H9 (cell line): Measurements from ENCODE around the gene MARF1. TPM values are rescaled to one million over a fixed set of nuclear protein-coding genes. Genes with fewer than 3 reads are reported as not detected.

Experiments used
- DNase-seq: peaks from one replicate; pipeline ENCODE4 v3.0.0-alpha.2; 2017
- H2AFZ ChIP-seq: one replicate; pipeline ENCODE4 v1.6.1; 2013; ENCODE audit warnings: mild to moderate bottlenecking, low read length, control low read depth, moderate library complexity
- H2AK5ac ChIP-seq: 2 replicates; pipeline ENCODE4 v1.6.1; 2013; ENCODE audit warnings: low read length, control low read depth, mixed read lengths; ENCODE audit not compliant: insufficient read length
- H2BK120ac ChIP-seq: one replicate; pipeline ENCODE4 v1.6.1; 2013; ENCODE audit warnings: low read depth, mild to moderate bottlenecking, low read length, control low read depth, inconsistent platforms; ENCODE audit not compliant: poor library complexity, severe bottlenecking
- H2BK12ac ChIP-seq: 2 replicates; pipeline ENCODE4 v1.6.1; 2013; ENCODE audit warnings: low read length, control low read depth, mixed read lengths, low read depth; ENCODE audit not compliant: insufficient read length
- H2BK15ac ChIP-seq: 2 replicates; pipeline ENCODE4 v1.6.1; 2013; ENCODE audit warnings: low read depth, low read length, control low read depth
- H2BK20ac ChIP-seq: one replicate; pipeline ENCODE4 v1.6.1; 2013; ENCODE audit warnings: low read depth, mild to moderate bottlenecking, low read length, control low read depth, inconsistent platforms; ENCODE audit not compliant: poor library complexity, severe bottlenecking
- H2BK5ac ChIP-seq: 2 replicates; pipeline ENCODE4 v1.6.1; 2013; ENCODE audit warnings: low read length, control low read depth, mixed read lengths; ENCODE audit not compliant: insufficient read length
- H3K14ac ChIP-seq: 2 replicates; pipeline ENCODE4 v1.6.1; 2013; ENCODE audit warnings: low read length, control low read depth; ENCODE audit not compliant: insufficient read depth
- H3K18ac ChIP-seq: 2 replicates; pipeline ENCODE4 v1.6.1; 2013; ENCODE audit warnings: low read depth, mild to moderate bottlenecking, mixed read lengths, low read length, control low read depth; ENCODE audit not compliant: insufficient read length
- H3K23ac ChIP-seq: 2 replicates; pipeline ENCODE4 v1.6.1; 2013; ENCODE audit warnings: low read length, control low read depth, mixed read lengths, low read depth; ENCODE audit not compliant: insufficient read length
- H3K23me2 ChIP-seq: 2 replicates; pipeline ENCODE4 v1.6.1; 2013; ENCODE audit warnings: low read depth, mild to moderate bottlenecking, mixed read lengths, low read length, control low read depth; ENCODE audit not compliant: insufficient read length, poor library complexity, severe bottlenecking
- H3K27ac ChIP-seq: 2 replicates; pipeline ENCODE4 v1.5.1; 2013; ENCODE audit warnings: low read length, control low read depth, mixed read lengths, low read depth; ENCODE audit not compliant: insufficient read length
- H3K27me3 ChIP-seq: 2 replicates; pipeline ENCODE4 v1.6.1; 2013; ENCODE audit warnings: low read length, control low read depth, inconsistent platforms; ENCODE audit not compliant: insufficient read depth
- H3K4ac ChIP-seq: 2 replicates; pipeline ENCODE4 v1.6.1; 2013; ENCODE audit warnings: low read depth, mild to moderate bottlenecking, control low read depth, inconsistent platforms, low read length, moderate library complexity
- H3K4me1 ChIP-seq: 2 replicates; pipeline ENCODE4 v1.6.1; 2013; ENCODE audit warnings: low read length, control low read depth, inconsistent platforms; ENCODE audit not compliant: insufficient read depth
- H3K4me2 ChIP-seq: 2 replicates; pipeline ENCODE4 v1.6.1; 2013; ENCODE audit warnings: low read length, control low read depth, mixed read lengths; ENCODE audit not compliant: insufficient read length, insufficient read depth
- H3K56ac ChIP-seq: 2 replicates; pipeline ENCODE4 v1.6.1; 2013; ENCODE audit warnings: low read depth, mild to moderate bottlenecking, mixed read lengths, low read length, control low read depth; ENCODE audit not compliant: insufficient read length
- H3K79me1 ChIP-seq: 2 replicates; pipeline ENCODE4 v1.6.1; 2013; ENCODE audit warnings: low read depth, mild to moderate bottlenecking, moderate library complexity, low read length, control low read depth, inconsistent platforms; ENCODE audit not compliant: insufficient read depth, poor library complexity, severe bottlenecking
- H3K79me2 ChIP-seq: 2 replicates; pipeline ENCODE4 v1.6.1; 2013; ENCODE audit warnings: low read length, control low read depth, inconsistent platforms; ENCODE audit not compliant: insufficient read depth
- H3K9ac ChIP-seq: 2 replicates; pipeline ENCODE4 v1.6.1; 2013; ENCODE audit warnings: low read length, control low read depth, mixed read lengths; ENCODE audit not compliant: insufficient read length; ENCODE audit errors: extremely low read depth
- H3K9me3 ChIP-seq: one replicate; pipeline ENCODE4 v1.6.1; 2013; ENCODE audit warnings: low read depth, low read length, inconsistent platforms; ENCODE audit not compliant: control insufficient read depth
- H3T11ph ChIP-seq: one replicate; pipeline ENCODE4 v1.6.1; 2013; ENCODE audit warnings: mild to moderate bottlenecking, low read length, control low read depth, inconsistent platforms
- H4K20me1 ChIP-seq: one replicate; pipeline ENCODE4 v1.6.1; 2013; ENCODE audit not compliant: control insufficient read depth, insufficient read length, insufficient read depth
- H4K5ac ChIP-seq: 2 replicates; pipeline ENCODE4 v1.6.1; 2013; ENCODE audit warnings: low read depth, mild to moderate bottlenecking, mixed read lengths, low read length, control low read depth; ENCODE audit not compliant: insufficient read length
- H4K8ac ChIP-seq: replicated peaks from 2 replicates; pipeline ENCODE4 v1.6.1; 2013; ENCODE audit warnings: low read length, control low read depth, mixed read lengths, low read depth; ENCODE audit not compliant: insufficient read length
- H4K91ac ChIP-seq: 2 replicates; pipeline ENCODE4 v1.6.1; 2013; ENCODE audit warnings: low read depth, mild to moderate bottlenecking, moderate library complexity, mixed read lengths, low read length, control low read depth; ENCODE audit not compliant: insufficient read length
- H3K27ac Mint-ChIP-seq, 3 experiments: 2 replicates in 2 of 3; 3 replicates in 1 of 3; pipeline ENCODE4 v1.8.0; 2020 to 2021; ENCODE audit warnings: mixed read lengths in 3 of 3, mild to moderate bottlenecking in 1 of 3, moderate library complexity in 1 of 3
- H3K27me3 Mint-ChIP-seq: 2 replicates; pipeline ENCODE4 v1.8.0; 2021; ENCODE audit warnings: low read depth, mild to moderate bottlenecking, moderate library complexity, mixed read lengths
- H3K36me3 Mint-ChIP-seq, 3 experiments: 2 replicates in 2 of 3; 3 replicates in 1 of 3; pipeline ENCODE4 v1.8.0; 2020 to 2021; ENCODE audit warnings: low read depth in 3 of 3, mixed read lengths in 3 of 3; ENCODE audit not compliant: insufficient read depth in 1 of 3
- H3K4me1 Mint-ChIP-seq, 2 experiments: 2 replicates each; pipeline ENCODE4 v1.8.0; 2020; ENCODE audit warnings: mixed read lengths in 2 of 2
- H3K4me3 Mint-ChIP-seq, 2 experiments: 2 replicates in 1 of 2; 3 replicates in 1 of 2; pipeline ENCODE4 v1.8.0; 2020 to 2021; ENCODE audit warnings: mild to moderate bottlenecking in 2 of 2, mixed read lengths in 2 of 2, moderate library complexity in 1 of 2
- H3K9me3 Mint-ChIP-seq, 2 experiments: 2 replicates in 1 of 2; 3 replicates in 1 of 2; pipeline ENCODE4 v1.8.0; 2020; ENCODE audit warnings: mild to moderate bottlenecking in 2 of 2, mixed read lengths in 2 of 2, moderate library complexity in 1 of 2
- CTCF ChIP-seq: fragments of 200-600 bp; sonication (generic); conservative IDR thresholded peaks from 3 replicates; pipeline ENCODE4 v1.8.0; 2021; ENCODE audit warnings: antibody characterized with exemption, mild to moderate bottlenecking
- WGBS: extraction: QIAGEN DNeasy Blood & Tissue Kit; methylation state at CpG from one replicate; pipeline ENCODE4 v1.1.7; 2013; ENCODE audit warnings: missing lambda C conversion rate, low lambda C conversion rate, mixed read lengths; ENCODE audit not compliant: insufficient read length; ENCODE audit errors: extremely low coverage; 5-methylcytosine and 5-hydroxymethylcytosine counted together
- total RNA-seq: library from RNA; stranded (reverse); gene quantifications from 2 replicates; pipeline ENCODE4 v1.2.1, GENCODE V29; 2021

MARF1 gene
- total RNA-seq, 1 experiment from 2014 or later = 23.3 TPM

DNA sequence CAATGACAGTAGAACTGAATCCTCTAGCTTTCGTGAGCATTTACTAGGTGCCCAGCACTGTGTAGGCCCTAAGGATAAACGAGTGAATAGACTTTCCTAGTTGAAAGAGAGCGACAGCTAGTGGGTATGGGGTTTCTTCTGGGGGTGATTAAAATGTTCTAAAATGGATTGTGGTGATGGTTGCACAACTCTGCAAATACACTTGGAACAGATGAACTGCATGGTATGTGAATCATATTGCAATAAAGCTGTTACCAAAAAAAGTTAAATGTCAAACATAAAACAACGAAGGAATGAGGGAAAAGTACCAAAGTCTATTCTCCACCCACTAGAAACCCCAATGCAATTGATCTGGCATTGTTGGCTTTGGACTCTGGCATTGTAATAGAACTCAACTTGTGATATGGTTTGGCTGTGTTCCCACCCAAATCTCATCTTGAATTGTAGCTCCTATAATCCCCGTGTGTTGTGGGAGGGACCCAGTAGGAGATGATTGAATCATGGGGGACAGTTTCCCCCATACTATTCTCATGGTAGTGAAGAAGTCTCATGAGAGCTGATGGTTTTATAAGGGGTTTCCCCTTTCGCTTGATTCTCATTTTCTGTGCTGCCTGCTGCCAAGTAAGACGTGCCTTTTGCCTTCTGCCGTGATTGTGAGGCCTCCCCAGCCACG lies 70.5 kb downstream of the MARF1 start:
- Histone ChIP-seq H2AK5ac (no peak overlapping the region), H3K4me2 (no peak overlapping the region), H2BK12ac (no peak overlapping the region), H3K4ac (no peak overlapping the region), H3K23ac (no peak overlapping the region), H2BK15ac (no peak overlapping the region), H3K79me2 (no peaks in the 10 kb centered on the region), H2BK5ac (no peak overlapping the region), H3K9me3 (no peaks in the 10 kb centered on the region), H2BK20ac (no peak overlapping the region), H2BK120ac (no peak overlapping the region), H4K8ac (no peak overlapping the region), H3K14ac (no peak overlapping the region), H4K91ac (no peak overlapping the region), H3K27ac (no peak overlapping the region), H3K79me1 (no peaks in the 10 kb centered on the region), H3T11ph (no peak overlapping the region), H3K56ac (no peak overlapping the region), H3K27me3 (no peaks in the 10 kb centered on the region), H2AFZ (no peak overlapping the region), H3K4me1 (peaks cover 2% of the 10 kb centered on the region; the same call in 1 of the 2 replicates), H4K5ac (no peak overlapping the region), H3K18ac (no peak overlapping the region), H3K9ac (no peak overlapping the region), H3K23me2 (no peaks in the 10 kb centered on the region), H4K20me1 (no peaks in the 10 kb centered on the region)
- H3K27ac Mint-ChIP-seq = no peak overlapping the region
- no peak for TF ChIP-seq CTCF
- no peak for DNase-seq
- peaks cover 8 to 13% (median 10%) of the 10 kb centered on the region in 3 experiments; a peak in 6 of 7 replicates for H3K36me3 Mint-ChIP-seq
- no peaks in the 10 kb centered on the region for H3K27me3 Mint-ChIP-seq
- H3K9me3 Mint-ChIP-seq = no peaks in the 10 kb centered on the region; a peak in 1 of 5 replicates
- no CpG with 5 or more reads among the region's 9 CpGs for WGBS
- no peak overlapping the region for H3K4me3 Mint-ChIP-seq
- peaks cover 15 to 21% of the 10 kb centered on the region in 2 experiments for H3K4me1 Mint-ChIP-seq
